IMR-90 (cell line): ENCODE data around the gene PRSS33. TPM values are rescaled to one million over a fixed set of nuclear protein-coding genes. Genes with fewer than 3 reads are reported as not detected.

ENCODE experiments used
- ATAC-seq: fragments of 200-7000 bp; cut with Tn5 transposase; 2 replicates; pipeline ENCODE4 v1.9.1; 2020; ENCODE audit warnings: low read depth, mild to moderate bottlenecking, moderate library complexity
- BruUV-seq: library from RNA; stranded (reverse); fragments of 400-500 nt; replicated peaks from 2 replicates; lab custom pipeline; 2021; lab: Mats Ljungman, UMichigan
- CTCF ChIA-PET: fragments of 300-600 bp; formaldehyde crosslinking; extraction: SDS; loops from one replicate; lab custom pipeline; 2021; ENCODE audit warnings: antibody characterized with exemption; lab: Yijun Ruan, JAX
- POLR2A ChIA-PET: fragments of 300-600 bp; sonication (Branson Sonifier 250); formaldehyde crosslinking; loops from one replicate; lab custom pipeline; 2022; ENCODE audit warnings: antibody characterized with exemption; ENCODE audit not compliant: unreplicated experiment; lab: Charles Lee
- DNase-seq: peaks from one replicate; pipeline ENCODE4 v3.0.0; 2013
- H2AFZ ChIP-seq: replicated peaks from 2 replicates; pipeline ENCODE3; 2013; ENCODE audit warnings: low read length, mild to moderate bottlenecking; ENCODE audit not compliant: poor library complexity
- H2AK5ac ChIP-seq: 2 replicates; pipeline ENCODE4 v1.6.1; 2013; ENCODE audit warnings: low read depth, low read length, inconsistent platforms
- H2AK9ac ChIP-seq: replicated peaks from 2 replicates; pipeline ENCODE3; 2013; ENCODE audit warnings: mild to moderate bottlenecking, low read depth, low read length, moderate library complexity; ENCODE audit not compliant: poor library complexity
- H2BK120ac ChIP-seq: 2 replicates; pipeline ENCODE4 v1.6.1; 2013; ENCODE audit warnings: low read depth, low read length, inconsistent platforms
- H2BK15ac ChIP-seq: 3 replicates; pipeline ENCODE4 v1.6.1; 2013; ENCODE audit warnings: low read depth, low read length, inconsistent platforms
- H2BK20ac ChIP-seq: 2 replicates; pipeline ENCODE4 v1.6.1; 2013; ENCODE audit warnings: low read depth, mild to moderate bottlenecking, inconsistent platforms, low read length, moderate library complexity
- H2BK5ac ChIP-seq: 2 replicates; pipeline ENCODE4 v1.6.1; 2013; ENCODE audit warnings: mild to moderate bottlenecking, low read depth, low read length, inconsistent platforms; ENCODE audit not compliant: poor library complexity, severe bottlenecking
- H3K14ac ChIP-seq: replicated peaks from 2 replicates; pipeline ENCODE4 v1.6.1; 2013; ENCODE audit warnings: low read depth, low read length, inconsistent platforms
- H3K18ac ChIP-seq: 2 replicates; pipeline ENCODE4 v1.6.1; 2013; ENCODE audit warnings: low read depth, low read length, control low read depth
- H3K23ac ChIP-seq: 2 replicates; pipeline ENCODE4 v1.6.1; 2013; ENCODE audit warnings: low read depth, low read length, inconsistent platforms
- H3K27ac ChIP-seq: 2 replicates; pipeline ENCODE4 v1.5.1; 2013; ENCODE audit warnings: mild to moderate bottlenecking, control low read depth, low read length; ENCODE audit not compliant: insufficient read depth
- H3K27me3 ChIP-seq: 2 replicates; pipeline ENCODE4 v1.6.1; 2013; ENCODE audit warnings: low read length; ENCODE audit not compliant: control insufficient read depth, insufficient read depth
- H3K36me3 ChIP-seq: 2 replicates; pipeline ENCODE4 v1.6.1; 2013; ENCODE audit warnings: low read length, mixed read lengths; ENCODE audit not compliant: control insufficient read depth, insufficient read depth
- H3K4ac ChIP-seq: 2 replicates; pipeline ENCODE4 v1.6.1; 2013; ENCODE audit warnings: low read depth, low read length, inconsistent platforms
- H3K4me1 ChIP-seq: 2 replicates; pipeline ENCODE4 v1.6.1; 2013; ENCODE audit warnings: low read length, mixed read lengths; ENCODE audit not compliant: control insufficient read depth, insufficient read depth
- H3K4me2 ChIP-seq: 2 replicates; pipeline ENCODE4 v1.6.1; 2013; ENCODE audit warnings: low read depth, mild to moderate bottlenecking, control low read depth, low read length, moderate library complexity
- H3K4me3 ChIP-seq: 2 replicates; pipeline ENCODE4 v1.5.1; 2013; ENCODE audit warnings: low read depth, mild to moderate bottlenecking, control low read depth, low read length, moderate library complexity; ENCODE audit not compliant: insufficient read depth
- H3K56ac ChIP-seq: 2 replicates; pipeline ENCODE4 v1.6.1; 2013; ENCODE audit warnings: low read length, inconsistent platforms; ENCODE audit not compliant: insufficient read depth; ENCODE audit errors: extremely low read depth
- H3K79me1 ChIP-seq, 2 experiments: 2 replicates each; pipeline ENCODE4 v1.6.1; 2013; ENCODE audit warnings: low read length in 2 of 2, inconsistent platforms in 1 of 2, low read depth in 1 of 2
- H3K9ac ChIP-seq: 2 replicates; pipeline ENCODE4 v1.6.1; 2013; ENCODE audit warnings: low read depth, low read length, control low read depth
- H3K9me1 ChIP-seq: 2 replicates; pipeline ENCODE4 v1.6.1; 2013; ENCODE audit warnings: low read length, inconsistent platforms; ENCODE audit not compliant: insufficient read depth
- H3K9me3 ChIP-seq: 2 replicates; pipeline ENCODE4 v1.6.1; 2013; ENCODE audit warnings: low read length; ENCODE audit not compliant: control insufficient read depth, insufficient read depth
- H4K20me1 ChIP-seq: 2 replicates; pipeline ENCODE4 v1.6.1; 2013; ENCODE audit warnings: low read length, inconsistent platforms; ENCODE audit not compliant: insufficient read depth
- H4K5ac ChIP-seq: 2 replicates; pipeline ENCODE4 v1.6.1; 2013; ENCODE audit warnings: mild to moderate bottlenecking, low read depth, low read length, control low read depth
- H4K8ac ChIP-seq, 2 experiments: 2 replicates each; pipeline ENCODE4 v1.6.1; 2013; ENCODE audit warnings: low read depth in 2 of 2, low read length in 2 of 2, control low read depth in 1 of 2, inconsistent platforms in 1 of 2
- H4K91ac ChIP-seq: 2 replicates; pipeline ENCODE4 v1.6.1; 2013; ENCODE audit warnings: low read depth, low read length, inconsistent platforms; ENCODE audit not compliant: insufficient read depth
- BHLHE40 ChIP-seq: fragments of 150-350 bp; IDR thresholded peaks from 2 replicates; pipeline ENCODE4 v1.6.1; 2016; ENCODE audit warnings: mild to moderate bottlenecking, low read depth, low read length
- CEBPB ChIP-seq: IDR thresholded peaks from 2 replicates; pipeline ENCODE4 v1.6.1; 2012; ENCODE audit warnings: low read depth, low read length, improper control_type of control experiment
- CHD1 ChIP-seq: IDR thresholded peaks from 2 replicates; pipeline ENCODE4 v1.6.1; 2012; ENCODE audit warnings: low read depth, low read length, improper control_type of control experiment
- FOS ChIP-seq: fragments of 150-350 bp; IDR thresholded peaks from 2 replicates; pipeline ENCODE4 v1.6.1; 2016; ENCODE audit warnings: low read depth, low read length
- MAFK ChIP-seq: IDR thresholded peaks from 2 replicates; pipeline ENCODE4 v1.6.1; 2012; ENCODE audit warnings: low read depth, low read length, improper control_type of control experiment
- MXI1 ChIP-seq: IDR thresholded peaks from 2 replicates; pipeline ENCODE4 v1.6.1; 2012; ENCODE audit warnings: low read depth, mild to moderate bottlenecking, low read length, moderate library complexity, borderline replicate concordance
- NFE2L2 ChIP-seq: fragments of 150-350 bp; IDR thresholded peaks from 2 replicates; pipeline ENCODE4 v1.6.1; 2016; ENCODE audit warnings: low read depth, mild to moderate bottlenecking, low read length
- POLR2A ChIP-seq: IDR thresholded peaks from 2 replicates; pipeline ENCODE4 v1.6.1; 2012; ENCODE audit warnings: mild to moderate bottlenecking, low read depth, low read length
- SMC3 ChIP-seq: fragments of 150-350 bp; IDR thresholded peaks from 2 replicates; pipeline ENCODE4 v1.6.1; 2016; ENCODE audit warnings: low read depth, mild to moderate bottlenecking, antibody characterized with exemption, low read length, moderate library complexity
- WGBS, 2 experiments: methylation state at CpG; one replicate each; pipeline versions ENCODE4 v1.1.5 to v1.1.7; 2013; ENCODE audit warnings: missing lambda C conversion rate in 2 of 2; ENCODE audit not compliant: insufficient read length in 1 of 2; ENCODE audit errors: extremely low coverage in 2 of 2; 5-methylcytosine and 5-hydroxymethylcytosine counted together
- dilution Hi-C: fragments of 300-500 bp; cut with HindIII; formaldehyde crosslinking; loops from one replicate; pipeline ENCODE4 v1.14.3; 2018; ENCODE audit warnings: low sequenced_read_pairs; ENCODE audit not compliant: unreplicated experiment
- in situ Hi-C: fragments of 300-500 bp; cut with MboI; formaldehyde crosslinking; loops from 3 replicates; pipeline ENCODE4 v1.14.3; 2019; ENCODE audit warnings: low sequenced_read_pairs, inconsistent platforms, mixed read lengths
- intact Hi-C: fragments of 100-400 bp; cut with micrococcal nuclease; formaldehyde crosslinking; loops from 2 replicates; pipeline ENCODE4 v1.10.0; 2022
- polyA plus RNA-seq, 3 experiments: library from polyadenylated mRNA; depleted of rRNA; stranded (reverse); fragments of >200 nt; gene quantifications; 2 replicates each; pipeline ENCODE4 v1.2.3, GENCODE V29; 2012; ENCODE audit warnings: low replicate concordance in 1 of 3
- total RNA-seq: library from RNA; depleted of rRNA; stranded (reverse); fragments of >200 nt; gene quantifications from 2 replicates; pipeline ENCODE4 v1.2.3, GENCODE V29; 2012
- TF ChIP-seq, protein P1 (sequence below): fragments of 150-350 bp; IDR thresholded peaks from 2 replicates; pipeline ENCODE4 v1.6.1; 2017; ENCODE audit warnings: mild to moderate bottlenecking, antibody characterized with exemption, low read length, low read depth
- TF ChIP-seq, protein P2 (sequence below): fragments of 150-350 bp; IDR thresholded peaks from 2 replicates; pipeline ENCODE4 v1.6.1; 2016; ENCODE audit warnings: low read depth, mild to moderate bottlenecking, low read length, moderate library complexity, borderline replicate concordance

The PRSS33 gene
- total and polyA plus RNA-seq, 2 of the 4 experiments (the other 2 are of a cell fraction) = not detected

GRCh38 chr16:2761886-2762583 lies 25.3 kb downstream of the PRSS33 start:
- DNase-seq = no peak
- no peak overlapping the region for H2BK120ac ChIP-seq
- peaks cover 3% of the 10 kb centered on the region; the same call in 1 of the 2 replicates for H3K9me1 ChIP-seq
- H2BK5ac ChIP-seq = no peak overlapping the region
- H4K5ac ChIP-seq = no peak overlapping the region
- H2BK15ac ChIP-seq = no peak overlapping the region
- H3K36me3 ChIP-seq = peaks cover 89% of the 10 kb centered on the region
- no peak overlapping the region for H3K4me2 ChIP-seq
- H4K91ac ChIP-seq = no peak overlapping the region
- no peak overlapping the region for H2AFZ ChIP-seq
- H3K79me1 ChIP-seq = peaks cover 59 to 91% of the 10 kb centered on the region in 2 experiments
- intact Hi-C loops = no loop called here
- POLR2A ChIA-PET = no interaction called here
- no peak for ATAC-seq
- no peak overlapping the region for H3K14ac ChIP-seq
- 96% methylated on average over 30 of the region's 42 CpGs; no CpG with 5 or more reads in 1 of the 2 experiments for WGBS, 2 experiments
- H3K56ac ChIP-seq = no peak overlapping the region
- no peak overlapping the region for H2AK5ac ChIP-seq
- H4K8ac ChIP-seq = no peak overlapping the region
- no peak overlapping the region for H3K27ac ChIP-seq
- TF ChIP-seq BHLHE40 (no peak), SMC3 (no peak), CHD1 (no peak), MAFK (no peak), MXI1 (no peak), FOS (no peak), NFE2L2 (no peak), POLR2A (no peak), CEBPB (no peak)
- TF ChIP-seq, protein P1, sequence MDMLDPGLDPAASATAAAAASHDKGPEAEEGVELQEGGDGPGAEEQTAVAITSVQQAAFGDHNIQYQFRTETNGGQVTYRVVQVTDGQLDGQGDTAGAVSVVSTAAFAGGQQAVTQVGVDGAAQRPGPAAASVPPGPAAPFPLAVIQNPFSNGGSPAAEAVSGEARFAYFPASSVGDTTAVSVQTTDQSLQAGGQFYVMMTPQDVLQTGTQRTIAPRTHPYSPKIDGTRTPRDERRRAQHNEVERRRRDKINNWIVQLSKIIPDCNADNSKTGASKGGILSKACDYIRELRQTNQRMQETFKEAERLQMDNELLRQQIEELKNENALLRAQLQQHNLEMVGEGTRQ = no peak
- TF ChIP-seq, protein P2, sequence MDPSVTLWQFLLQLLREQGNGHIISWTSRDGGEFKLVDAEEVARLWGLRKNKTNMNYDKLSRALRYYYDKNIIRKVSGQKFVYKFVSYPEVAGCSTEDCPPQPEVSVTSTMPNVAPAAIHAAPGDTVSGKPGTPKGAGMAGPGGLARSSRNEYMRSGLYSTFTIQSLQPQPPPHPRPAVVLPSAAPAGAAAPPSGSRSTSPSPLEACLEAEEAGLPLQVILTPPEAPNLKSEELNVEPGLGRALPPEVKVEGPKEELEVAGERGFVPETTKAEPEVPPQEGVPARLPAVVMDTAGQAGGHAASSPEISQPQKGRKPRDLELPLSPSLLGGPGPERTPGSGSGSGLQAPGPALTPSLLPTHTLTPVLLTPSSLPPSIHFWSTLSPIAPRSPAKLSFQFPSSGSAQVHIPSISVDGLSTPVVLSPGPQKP = no peak
- in situ Hi-C loops = no loop called here
- no peaks in the 10 kb centered on the region for H3K27me3 ChIP-seq
- no peak overlapping the region for H2BK20ac ChIP-seq
- BruUV-seq = no TSS peak
- peaks cover 81% of the 10 kb centered on the region for H4K20me1 ChIP-seq
- dilution Hi-C loops = no loop called here
- no peak overlapping the region for H3K9ac ChIP-seq
- no peak overlapping the region for H2AK9ac ChIP-seq
- no peak overlapping the region for H3K4me3 ChIP-seq
- H3K23ac ChIP-seq = no peak overlapping the region
- H3K4me1 ChIP-seq = no peaks in the 10 kb centered on the region
- H3K9me3 ChIP-seq = no peaks in the 10 kb centered on the region; the same call in 1 of the 2 replicates
- H3K4ac ChIP-seq = no peak overlapping the region
- CTCF ChIA-PET = no interaction called here
- no peak overlapping the region for H3K18ac ChIP-seq
